Endothelial cell of umbilical vein (primary cell): ENCODE results near the gene JUNB. TPM values are rescaled to one million over a fixed set of nuclear protein-coding genes. Genes with fewer than 3 reads are reported as not detected.

ENCODE experiments used
- BruUV-seq: library from RNA; stranded (reverse); fragments of 400-500 nt; replicated peaks from 2 replicates; lab custom pipeline; 2021; lab: Mats Ljungman, UMichigan
- CTCF ChIA-PET: fragments of 300-600, 350-600 bp; sonication (Branson Sonifier 250); formaldehyde crosslinking; loops from one replicate; lab custom pipeline; 2021; ENCODE audit warnings: antibody characterized with exemption, inconsistent platforms; lab: Charles Lee
- POLR2A ChIA-PET: fragments of 300-600, 350-600 bp; sonication (Branson Sonifier 250); formaldehyde crosslinking; loops from one replicate; lab custom pipeline; 2021; ENCODE audit warnings: antibody characterized with exemption, inconsistent platforms; lab: Charles Lee
- DNase-seq: peaks from one replicate; pipeline ENCODE4 v3.0.0-alpha.2; 2011; ENCODE audit warnings: low read depth, low spot score
- FAIRE-seq: peaks from 2 replicates; lab custom pipeline; 2011; peaks lifted over from hg19 to GRCh38; lab: Jason Lieb, UNC
- H2AFZ ChIP-seq: 2 replicates; pipeline ENCODE4 v1.6.0; 2012; ENCODE audit warnings: low read depth, low read length, control low read depth, inconsistent platforms
- H3K27ac ChIP-seq: 2 replicates; pipeline ENCODE4 v1.5.1; 2011; ENCODE audit warnings: low read depth, mild to moderate bottlenecking, control low read depth, low read length, moderate library complexity; ENCODE audit not compliant: insufficient read depth
- H3K27me3 ChIP-seq, 2 experiments: 2 replicates each; pipeline versions ENCODE4 v1.6.0 to v1.6.1; 2011; ENCODE audit warnings: low read length in 2 of 2, mixed read lengths in 1 of 2; ENCODE audit not compliant: control insufficient read depth in 2 of 2, insufficient read depth in 2 of 2
- H3K36me3 ChIP-seq, 2 experiments: 2 replicates in 1 of 2; 3 replicates in 1 of 2; pipeline ENCODE4 v1.5.1; 2011; ENCODE audit warnings: low read length in 2 of 2, mild to moderate bottlenecking in 1 of 2, moderate library complexity in 1 of 2; ENCODE audit not compliant: control insufficient read depth in 2 of 2, insufficient read depth in 2 of 2; ENCODE audit errors: extremely low read depth in 1 of 2
- H3K4me1 ChIP-seq: 3 replicates; pipeline ENCODE4 v1.5.1; 2011; ENCODE audit warnings: mild to moderate bottlenecking, low read length; ENCODE audit not compliant: control insufficient read depth, insufficient read depth; ENCODE audit errors: extremely low read depth
- H3K4me2 ChIP-seq: 2 replicates; pipeline ENCODE4 v1.6.1; 2011; ENCODE audit warnings: low read length, control low read depth, mixed read lengths; ENCODE audit not compliant: insufficient read depth
- H3K4me3 ChIP-seq, 3 experiments: fragments of 200-600 bp in 1 of 3; sonication (generic), shearing (Covaris generic) in 1 of 3; replicated peaks in 1 of 3; 2 replicates each; pipeline ENCODE4 v1.5.1; 2011 to 2016; ENCODE audit warnings: control low read depth in 3 of 3, low read length in 3 of 3, mild to moderate bottlenecking in 2 of 3, inconsistent platforms in 1 of 3, low read depth in 1 of 3, moderate library complexity in 1 of 3; ENCODE audit not compliant: insufficient read depth in 1 of 3
- H3K79me2 ChIP-seq: 2 replicates; pipeline ENCODE4 v1.6.0; 2012; ENCODE audit warnings: low read length, inconsistent platforms; ENCODE audit not compliant: control insufficient read depth, insufficient read depth
- H3K9ac ChIP-seq: replicated peaks from 2 replicates; pipeline ENCODE3; 2011; ENCODE audit warnings: low read length, control low read depth; ENCODE audit not compliant: insufficient read depth; ENCODE audit errors: extremely low read depth
- H3K9me1 ChIP-seq: replicated peaks from 3 replicates; pipeline ENCODE4 v1.6.0; 2011; ENCODE audit warnings: mild to moderate bottlenecking, low read length; ENCODE audit not compliant: control insufficient read depth, insufficient read depth; ENCODE audit errors: extremely low read depth
- H3K9me3 ChIP-seq: replicated peaks from 2 replicates; pipeline ENCODE4 v1.5.1; 2012; ENCODE audit warnings: low read length, inconsistent platforms; ENCODE audit not compliant: control insufficient read depth, insufficient read depth
- H4K20me1 ChIP-seq: replicated peaks from 2 replicates; pipeline ENCODE3; 2011; ENCODE audit warnings: mild to moderate bottlenecking, low read length; ENCODE audit not compliant: control insufficient read depth, insufficient read depth; ENCODE audit errors: extremely low read depth
- EZH2 ChIP-seq: IDR thresholded peaks from 2 replicates; pipeline ENCODE4 v1.6.1; 2012; ENCODE audit warnings: borderline replicate concordance, low read depth, mild to moderate bottlenecking, moderate library complexity, low read length, inconsistent platforms; ENCODE audit not compliant: severe bottlenecking
- FOS ChIP-seq: IDR thresholded peaks from 2 replicates; pipeline ENCODE4 v1.6.1; 2011; ENCODE audit warnings: mild to moderate bottlenecking, low read length, moderate library complexity, borderline replicate concordance; ENCODE audit not compliant: insufficient read depth
- GATA2 ChIP-seq: IDR thresholded peaks from 2 replicates; pipeline ENCODE4 v1.7.0; 2011; ENCODE audit warnings: low read depth, mild to moderate bottlenecking, moderate library complexity, mixed read lengths, low read length; ENCODE audit not compliant: insufficient read length, insufficient read depth
- JUN ChIP-seq: IDR thresholded peaks from 2 replicates; pipeline ENCODE4 v1.6.1; 2011; ENCODE audit warnings: borderline replicate concordance, low read depth; ENCODE audit not compliant: insufficient read length, insufficient read depth
- MYC ChIP-seq: IDR thresholded peaks from one replicate; pipeline ENCODE4 v1.6.1; 2011; ENCODE audit warnings: mild to moderate bottlenecking, low read depth, low read length
- POLR2A ChIP-seq: IDR thresholded peaks from 2 replicates; pipeline ENCODE4 v1.6.1; 2012; ENCODE audit warnings: low read depth, mild to moderate bottlenecking, control low read depth, low read length
- POLR2AphosphoS5 ChIP-seq: IDR thresholded peaks from 2 replicates; pipeline ENCODE4 v1.6.1; 2012; ENCODE audit warnings: low read depth, mild to moderate bottlenecking, control low read depth, low read length, moderate library complexity; ENCODE audit not compliant: insufficient read depth
- dilution Hi-C: fragments of 300-500 bp; cut with MboI; formaldehyde crosslinking; loops from one replicate; pipeline ENCODE4 v1.15.0; 2019; ENCODE audit warnings: low sequenced_read_pairs; ENCODE audit not compliant: extremely low pct_ligation_motif_present
- intact Hi-C: fragments of 100-400 bp; cut with micrococcal nuclease; formaldehyde crosslinking; loops from one replicate; pipeline ENCODE4 v1.10.0; 2022
- polyA plus RNA-seq, 4 experiments: library from polyadenylated mRNA; depleted of rRNA in 3 of 4; stranded (reverse) in 3 of 4; unstranded in 1 of 4; fragments of >200 nt; gene quantifications; 2 replicates each; pipeline versions ENCODE4 v1.2.1 to v1.2.3, GENCODE V29; 2011 to 2012; ENCODE audit warnings: missing spikeins in 1 of 4
- total RNA-seq: library from RNA; stranded (reverse); gene quantifications from 2 replicates; pipeline ENCODE4 v1.2.3, GENCODE V29; 2021
- TF ChIP-seq, protein P1 (sequence below), 2 donors: IDR thresholded peaks; 1 replicate in 1 of 2; 2 replicates in 1 of 2; pipeline ENCODE4 v1.5.1; 2011; ENCODE audit warnings: low read length in 2 of 2, mild to moderate bottlenecking in 2 of 2, moderate library complexity in 2 of 2, control low read depth in 1 of 2, inconsistent platforms in 1 of 2, low read depth in 1 of 2; ENCODE audit not compliant: insufficient read depth in 1 of 2; ENCODE audit errors: extremely low read depth in 1 of 2
- TF ChIP-seq, protein P2 (sequence below): IDR thresholded peaks from 2 replicates; pipeline ENCODE4 v1.6.1; 2011; ENCODE audit not compliant: insufficient read depth, insufficient read length

The JUNB gene
- total and polyA plus RNA-seq, 2 donors (not counting 3 experiments of a cell fraction or from before 2014, with no cell fraction given) = 22.8 to 74.4 TPM

DNA sequence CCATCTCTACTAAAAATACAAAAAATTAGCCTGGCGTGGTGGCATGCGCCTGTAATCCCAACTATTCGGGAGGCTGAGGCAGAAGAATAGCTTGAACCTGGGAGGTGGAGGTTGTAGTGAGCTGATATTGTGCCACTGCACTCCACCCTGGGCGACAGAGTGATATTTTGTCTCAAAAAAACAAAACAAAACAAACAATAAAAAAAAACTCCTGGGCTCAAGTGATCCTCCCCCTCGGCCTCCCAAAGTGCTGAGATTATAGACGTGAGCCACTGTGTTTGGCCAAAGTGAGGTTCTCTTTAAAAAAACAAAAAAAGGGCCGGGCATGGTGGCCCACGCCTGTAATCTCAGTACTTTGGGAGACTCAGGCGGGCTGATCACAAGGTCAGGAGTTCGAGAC, 3.8 kb upstream of the JUNB start:
- dilution Hi-C loops (no loop called here), intact Hi-C loops (loop anchor here (10.0 kb wide), 1 partner anchor 147 kb away; the partner anchor contains the start of genes CALR and FARSA)
- H2AFZ ChIP-seq = no peak overlapping the region
- H3K27ac ChIP-seq = no peak overlapping the region
- TF ChIP-seq, protein P1, sequence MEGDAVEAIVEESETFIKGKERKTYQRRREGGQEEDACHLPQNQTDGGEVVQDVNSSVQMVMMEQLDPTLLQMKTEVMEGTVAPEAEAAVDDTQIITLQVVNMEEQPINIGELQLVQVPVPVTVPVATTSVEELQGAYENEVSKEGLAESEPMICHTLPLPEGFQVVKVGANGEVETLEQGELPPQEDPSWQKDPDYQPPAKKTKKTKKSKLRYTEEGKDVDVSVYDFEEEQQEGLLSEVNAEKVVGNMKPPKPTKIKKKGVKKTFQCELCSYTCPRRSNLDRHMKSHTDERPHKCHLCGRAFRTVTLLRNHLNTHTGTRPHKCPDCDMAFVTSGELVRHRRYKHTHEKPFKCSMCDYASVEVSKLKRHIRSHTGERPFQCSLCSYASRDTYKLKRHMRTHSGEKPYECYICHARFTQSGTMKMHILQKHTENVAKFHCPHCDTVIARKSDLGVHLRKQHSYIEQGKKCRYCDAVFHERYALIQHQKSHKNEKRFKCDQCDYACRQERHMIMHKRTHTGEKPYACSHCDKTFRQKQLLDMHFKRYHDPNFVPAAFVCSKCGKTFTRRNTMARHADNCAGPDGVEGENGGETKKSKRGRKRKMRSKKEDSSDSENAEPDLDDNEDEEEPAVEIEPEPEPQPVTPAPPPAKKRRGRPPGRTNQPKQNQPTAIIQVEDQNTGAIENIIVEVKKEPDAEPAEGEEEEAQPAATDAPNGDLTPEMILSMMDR (IDR thresholded peaks at IDR 0.05; ENCODE audit: extremely low read depth in 1 of 2, insufficient read depth in 1 of 2, low read depth in 1 of 2, low read length in 2 of 2) = no peak
- TF ChIP-seq POLR2AphosphoS5 = no peak
- no peak for TF ChIP-seq POLR2A
- no peak for TF ChIP-seq GATA2
- TF ChIP-seq MYC = no peak
- no peak for TF ChIP-seq JUN
- TF ChIP-seq, protein P2, sequence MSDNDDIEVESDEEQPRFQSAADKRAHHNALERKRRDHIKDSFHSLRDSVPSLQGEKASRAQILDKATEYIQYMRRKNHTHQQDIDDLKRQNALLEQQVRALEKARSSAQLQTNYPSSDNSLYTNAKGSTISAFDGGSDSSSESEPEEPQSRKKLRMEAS = no peak
- TF ChIP-seq EZH2 = no peak
- TF ChIP-seq FOS = no peak
- H3K36me3 ChIP-seq = no peaks in the 10 kb centered on the region
- no peaks in the 10 kb centered on the region for H3K27me3 ChIP-seq
- H3K9ac ChIP-seq = no peak overlapping the region
- POLR2A ChIA-PET = no interaction called here
- no TSS peak for BruUV-seq
- H3K9me3 ChIP-seq = no peaks in the 10 kb centered on the region
- H3K79me2 ChIP-seq = peaks cover 8% of the 10 kb centered on the region
- no peaks in the 10 kb centered on the region for H3K9me1 ChIP-seq
- no peak overlapping the region for H3K4me3 ChIP-seq
- no peak for FAIRE-seq
- no peak overlapping the region for H3K4me2 ChIP-seq
- H4K20me1 ChIP-seq = no peaks in the 10 kb centered on the region
- CTCF ChIA-PET = interaction anchor here (1.3 to 4.7 kb wide), 3 partner anchors 9 to 27 kb away, joined by 3 to 48 read pairs (median 7); no protein-coding TSS in a partner anchor
- H3K4me1 ChIP-seq = peaks cover 31% of the 10 kb centered on the region
- no peak for DNase-seq
